ENCODE results near the gene LRFN2. TPM values are rescaled to one million over a fixed set of nuclear protein-coding genes. Genes with fewer than 3 reads are reported as not detected.

LRFN2 gene
- total and polyA plus RNA-seq, 2 of the 8 experiments (the other 6 are each of a cell fraction or from before 2014, with no cell fraction given): 2.3 TPM

- no peaks in the 10 kb centered on the region for H3K9me3 ChIP-seq (ENCODE audit: insufficient read depth in 2 of 2, low read depth in 1 of 2, low read length in 1 of 2)
- H2AK5ac ChIP-seq (ENCODE audit: low read depth, low read length): no peak overlapping the region
- no peak for TF ChIP-seq GTF2F1 (IDR thresholded peaks at IDR 0.05; ENCODE audit: borderline replicate concordance, low read depth, low read length)
- TF ChIP-seq SP4 (IDR thresholded peaks at IDR 0.05; ENCODE audit: low read length): no peak
- TF ChIP-seq CREB1 (IDR thresholded peaks at IDR 0.05): no peak
- TF ChIP-seq NANOG (IDR thresholded peaks at IDR 0.05; ENCODE audit: insufficient read depth, low read depth, low read length, poor library complexity, severe bottlenecking): no peak
- no peak for TF ChIP-seq CBX8 (IDR thresholded peaks at IDR 0.05; ENCODE audit: borderline replicate concordance, low read depth, low read length)
- H2AFZ ChIP-seq (ENCODE audit: low read length): no peak overlapping the region
- H3K4ac ChIP-seq (replicated peaks; ENCODE audit: insufficient read length, low read depth, low read length): no peak overlapping the region
- H3K56ac ChIP-seq (replicated peaks; ENCODE audit: insufficient read length, low read depth, low read length): no peak overlapping the region
- H4K91ac ChIP-seq (replicated peaks; ENCODE audit: insufficient read length, low read length): no peak overlapping the region
- H3K27ac ChIP-seq (ENCODE audit: low read depth, low read length): no peak overlapping the region
- no peak overlapping the region for H3K18ac ChIP-seq (ENCODE audit: extremely low read depth, low read length)
- no peak overlapping the region for H4K8ac ChIP-seq (ENCODE audit: extremely low read depth, insufficient read depth, low read length)
- H2BK15ac ChIP-seq (ENCODE audit: low read length): no peak overlapping the region
- H3K36me3 ChIP-seq (ENCODE audit: control insufficient read depth in 2 of 4, insufficient read depth in 4 of 4, low read length in 3 of 4): no peaks in the 10 kb centered on the region
- no peak overlapping the region for H2BK12ac ChIP-seq (ENCODE audit: low read depth, low read length)
- no peak for FAIRE-seq
- H2BK20ac ChIP-seq (ENCODE audit: low read length): no peak overlapping the region
- H3K9ac ChIP-seq (replicated peaks in 1 of 4; ENCODE audit: extremely low read depth in 1 of 4, low read depth in 3 of 4, low read length in 3 of 4): no peak overlapping the region
- DNase-seq (ENCODE audit: low read depth in 1 of 2, low spot score in 2 of 2): no peak
- no peak overlapping the region for H3K4me2 ChIP-seq (ENCODE audit: insufficient read depth in 1 of 2, low read depth in 2 of 2, low read length in 2 of 2)
- no peak overlapping the region for H3K14ac ChIP-seq (ENCODE audit: insufficient read length)
- H4K5ac ChIP-seq (ENCODE audit: insufficient read length, low read depth, low read length): no peak overlapping the region
- no peaks in the 10 kb centered on the region for H4K20me1 ChIP-seq (replicated peaks in 1 of 2; ENCODE audit: control insufficient read depth in 1 of 2, insufficient read depth in 2 of 2, low read length in 2 of 2)
- WGBS, 2 experiments (ENCODE audit: extremely low coverage in 1 of 2, insufficient coverage in 1 of 2, insufficient read length in 1 of 2, insufficient replicate concordance in 2 of 2, low coverage in 1 of 2, low lambda C conversion rate in 2 of 2, missing lambda C conversion rate in 1 of 2): 88% methylated on average over 1 of the region's 1 CpG; no CpG with 5 or more reads in 1 of the 2 experiments
- no peaks in the 10 kb centered on the region; the same call in 1 of the 2 replicates for H3K23me2 ChIP-seq (ENCODE audit: low read depth, low read length)
- no peak overlapping the region for H2BK120ac ChIP-seq (replicated peaks; ENCODE audit: low read depth, low read length)
- H3K4me3 ChIP-seq (ENCODE audit: extremely low read depth in 1 of 4, insufficient read depth in 2 of 4, low read depth in 3 of 4, low read length in 4 of 4): no peak overlapping the region
- H3K79me2 ChIP-seq (ENCODE audit: control insufficient read depth in 1 of 2, insufficient read depth in 2 of 2, low read length in 2 of 2): no peaks in the 10 kb centered on the region
- no peaks in the 10 kb centered on the region for H3K4me1 ChIP-seq (replicated peaks in 1 of 4; ENCODE audit: control insufficient read depth in 3 of 4, insufficient read depth in 4 of 4, low read length in 3 of 4)
- no peak overlapping the region for H3K23ac ChIP-seq (ENCODE audit: insufficient read length)
- no peak overlapping the region for H2BK5ac ChIP-seq (ENCODE audit: low read depth, low read length)
- H3K79me1 ChIP-seq (ENCODE audit: low read depth, low read length): no peaks in the 10 kb centered on the region; the same call in 1 of the 2 replicates
- POLR2A ChIA-PET (ENCODE audit: partially characterized antibody): no interaction called here
- CTCF ChIA-PET (ENCODE audit: partially characterized antibody): interaction anchor here (0.7 to 1.6 kb wide), 6 partner anchors 12 to 408 kb away, joined by 3 to 4 read pairs (median 3); no protein-coding TSS in a partner anchor
- no peaks in the 10 kb centered on the region for H3K27me3 ChIP-seq (replicated peaks in 1 of 4; ENCODE audit: control insufficient read depth in 3 of 4, extremely low read depth in 1 of 4, insufficient read depth in 3 of 4, low read length in 3 of 4)
Measured at GRCh38 chr6:40498148-40498547, 89.0 kb downstream of the LRFN2 start.

All from H1 (cell line).